Measurements from ENCODE around the gene HADHA.

Gene HADHA

GRCh38 chr2:26178746-26179436 is 65.5 kb downstream of the HADHA start:
- TF ChIP-seq CTCF (IDR thresholded peaks at IDR 0.05; ENCODE audit: low read depth, low read length) (peak; percentile 5; the same call in 1 of the 2 replicates), EZH2phosphoT487 (IDR thresholded peaks at IDR 0.05; ENCODE audit: low read depth) (no peak)
- no peaks in the 10 kb centered on the region for H3K36me3 ChIP-seq (replicated peaks; ENCODE audit: low read depth, low read length)
- no peaks in the 10 kb centered on the region for H3K9me3 ChIP-seq (ENCODE audit: insufficient read depth, low read length)
- H3K27me3 ChIP-seq (ENCODE audit: low read depth, low read length): no peaks in the 10 kb centered on the region
- no peak overlapping the region for H3K27ac ChIP-seq (ENCODE audit: low read length)
- H3K79me2 ChIP-seq (ENCODE audit: low read length): no peaks in the 10 kb centered on the region
- H3K9ac ChIP-seq (ENCODE audit: low read length): peak overlapping the region; percentile 68
- H3K4me3 ChIP-seq (ENCODE audit: low read length): peak overlapping the region; percentile 88
- H3K4me1 ChIP-seq (ENCODE audit: low read length): peaks cover 20% of the 10 kb centered on the region
- peak overlapping the region; percentile 95 for H2AFZ ChIP-seq (ENCODE audit: low read depth, low read length)
- H3K4me2 ChIP-seq (ENCODE audit: low read length): peak overlapping the region; percentile 99
- H4K20me1 ChIP-seq (ENCODE audit: insufficient read depth, low read length): no peaks in the 10 kb centered on the region

GRCh38 chr2:26178246-26178645 is 66.2 kb downstream of the HADHA start:
- no peaks in the 10 kb centered on the region for H3K27me3 ChIP-seq (ENCODE audit: low read depth, low read length)
- H3K9ac ChIP-seq (ENCODE audit: low read length): peak overlapping the region; percentile 68
- H3K4me3 ChIP-seq (ENCODE audit: low read length): peak overlapping the region; percentile 88
- H3K4me2 ChIP-seq (ENCODE audit: low read length): peak overlapping the region; percentile 99
- TF ChIP-seq EZH2phosphoT487 (IDR thresholded peaks at IDR 0.05; ENCODE audit: low read depth) (no peak), CTCF (IDR thresholded peaks at IDR 0.05; ENCODE audit: low read depth, low read length) (no peak)
- no peaks in the 10 kb centered on the region for H3K36me3 ChIP-seq (replicated peaks; ENCODE audit: low read depth, low read length)
- H3K9me3 ChIP-seq (ENCODE audit: insufficient read depth, low read length): no peaks in the 10 kb centered on the region
- H3K4me1 ChIP-seq (ENCODE audit: low read length): peaks cover 20% of the 10 kb centered on the region
- no peaks in the 10 kb centered on the region for H3K79me2 ChIP-seq (ENCODE audit: low read length)
- H3K27ac ChIP-seq (ENCODE audit: low read length): no peak overlapping the region
- H4K20me1 ChIP-seq (ENCODE audit: insufficient read depth, low read length): no peaks in the 10 kb centered on the region
- H2AFZ ChIP-seq (ENCODE audit: low read depth, low read length): peak overlapping the region; percentile 95; the same call in 1 of the 2 replicates

- TF ChIP-seq CTCF (IDR thresholded peaks at IDR 0.05; ENCODE audit: low read depth, low read length) (no peak), EZH2phosphoT487 (IDR thresholded peaks at IDR 0.05; ENCODE audit: low read depth) (no peak)
- H3K79me2 ChIP-seq (ENCODE audit: low read length): no peaks in the 10 kb centered on the region
- no peaks in the 10 kb centered on the region for H3K9me3 ChIP-seq (ENCODE audit: insufficient read depth, low read length)
- no peak overlapping the region for H3K27ac ChIP-seq (ENCODE audit: low read length)
- no peak overlapping the region for H3K4me2 ChIP-seq (ENCODE audit: low read length)
- no peaks in the 10 kb centered on the region for H4K20me1 ChIP-seq (ENCODE audit: insufficient read depth, low read length)
- H3K9ac ChIP-seq (ENCODE audit: low read length): no peak overlapping the region
- H3K4me1 ChIP-seq (ENCODE audit: low read length): peaks cover 20% of the 10 kb centered on the region
- no peaks in the 10 kb centered on the region for H3K36me3 ChIP-seq (replicated peaks; ENCODE audit: low read depth, low read length)
- H3K27me3 ChIP-seq (ENCODE audit: low read depth, low read length): no peaks in the 10 kb centered on the region
- no peak overlapping the region for H3K4me3 ChIP-seq (ENCODE audit: low read length)
- H2AFZ ChIP-seq (ENCODE audit: low read depth, low read length): no peak overlapping the region
Measured at GRCh38 chr2:26177122-26177521, 67.3 kb downstream of the HADHA start.

GRCh38 chr2:26176279-26176615 is 68.2 kb downstream of the HADHA start:
- Histone ChIP-seq H2AFZ (ENCODE audit: low read depth, low read length) (no peak overlapping the region), H3K27ac (ENCODE audit: low read length) (no peak overlapping the region), H3K9ac (ENCODE audit: low read length) (no peak overlapping the region), H3K36me3 (replicated peaks; ENCODE audit: low read depth, low read length) (no peaks in the 10 kb centered on the region), H3K79me2 (ENCODE audit: low read length) (no peaks in the 10 kb centered on the region), H3K4me3 (ENCODE audit: low read length) (no peak overlapping the region), H3K4me2 (ENCODE audit: low read length) (no peak overlapping the region), H3K4me1 (ENCODE audit: low read length) (peaks cover 20% of the 10 kb centered on the region), H4K20me1 (ENCODE audit: insufficient read depth, low read length) (no peaks in the 10 kb centered on the region), H3K9me3 (ENCODE audit: insufficient read depth, low read length) (no peaks in the 10 kb centered on the region), H3K27me3 (ENCODE audit: low read depth, low read length) (no peaks in the 10 kb centered on the region)
- TF ChIP-seq CTCF (IDR thresholded peaks at IDR 0.05; ENCODE audit: low read depth, low read length): no peak
- no peak for TF ChIP-seq EZH2phosphoT487 (IDR thresholded peaks at IDR 0.05; ENCODE audit: low read depth)
